Measurements from ENCODE around the gene IL34. TPM values are rescaled to one million over a fixed set of nuclear protein-coding genes. Genes with fewer than 3 reads are reported as not detected.
A peak's percentile ranks its signal among the peaks of the same experiment; 100 is the strongest.

IL34 gene
- total and polyA plus RNA-seq, 2 of the 8 experiments (the other 6 are each of a cell fraction or from before 2014, with no cell fraction given), result 4.6 to 5.6 TPM

DNA sequence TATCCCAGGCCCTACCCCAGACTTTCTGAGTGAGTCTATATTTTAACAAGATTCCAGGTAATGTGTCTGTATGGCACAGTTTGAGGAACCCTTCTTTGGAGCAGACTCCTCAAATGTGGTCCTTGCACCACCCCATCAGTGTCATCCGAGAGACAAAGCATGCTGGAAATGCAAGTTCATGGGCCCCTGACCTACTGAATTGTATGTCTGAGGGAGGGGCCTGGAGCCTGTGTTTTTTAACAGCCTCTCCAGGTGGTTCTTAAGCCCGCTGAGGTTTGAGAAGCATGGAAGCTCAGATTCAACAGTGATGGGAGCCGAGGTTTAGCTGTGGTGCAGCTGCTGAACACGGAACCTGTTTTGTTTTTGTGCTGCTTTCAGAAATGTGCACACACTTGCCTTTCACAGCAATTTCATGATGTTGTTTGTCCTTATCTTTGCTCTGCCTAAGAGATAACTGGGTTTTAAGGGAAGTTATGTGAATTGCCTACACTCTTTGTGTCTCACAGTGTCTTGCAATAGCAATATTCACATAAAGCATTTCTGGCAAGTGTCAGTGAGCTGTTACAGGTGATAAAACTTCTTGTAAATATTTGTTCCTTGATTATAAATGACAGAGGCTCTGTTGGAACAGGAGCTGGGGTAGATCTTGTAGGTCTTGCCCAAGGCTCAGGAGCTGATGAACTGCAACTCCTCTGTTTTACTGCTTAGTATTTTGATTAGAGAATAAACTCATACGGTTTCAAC is 32.0 kb upstream of the IL34 start:
- peaks cover 0 to 11% of the 10 kb centered on the region in 2 experiments; a peak in 2 of 4 replicates for H3K79me2 ChIP-seq (ENCODE audit: control insufficient read depth in 1 of 2, insufficient read depth in 2 of 2, low read length in 2 of 2)
- peaks cover 0 to 2% of the 10 kb centered on the region in 2 experiments for H4K20me1 ChIP-seq (replicated peaks in 1 of 2; ENCODE audit: control insufficient read depth in 1 of 2, insufficient read depth in 2 of 2, low read length in 2 of 2)
- H2BK12ac ChIP-seq (ENCODE audit: low read depth, low read length), result no peak overlapping the region
- 91% methylated on average over 5 of the region's 5 CpGs; no CpG with 5 or more reads in 1 of the 2 experiments for WGBS, 2 experiments (ENCODE audit: extremely low coverage in 1 of 2, insufficient coverage in 1 of 2, insufficient read length in 1 of 2, insufficient replicate concordance in 2 of 2, low coverage in 1 of 2, low lambda C conversion rate in 2 of 2, missing lambda C conversion rate in 1 of 2)
- no peak overlapping the region for H2BK120ac ChIP-seq (replicated peaks; ENCODE audit: low read depth, low read length)
- no peak overlapping the region for H2BK5ac ChIP-seq (ENCODE audit: low read depth, low read length)
- no peak overlapping the region for H2BK15ac ChIP-seq (ENCODE audit: low read length)
- no peak overlapping the region for H3K4me2 ChIP-seq (ENCODE audit: insufficient read depth in 1 of 2, low read depth in 2 of 2, low read length in 2 of 2)
- peaks cover 2 to 15% (median 8%) of the 10 kb centered on the region in 4 experiments; a peak in 6 of 8 replicates for H3K36me3 ChIP-seq (ENCODE audit: control insufficient read depth in 2 of 4, insufficient read depth in 4 of 4, low read length in 3 of 4)
- H2AK5ac ChIP-seq (ENCODE audit: low read depth, low read length), result no peak overlapping the region
- no peak overlapping the region for H3K14ac ChIP-seq (ENCODE audit: insufficient read length)
- CTCF ChIA-PET (ENCODE audit: partially characterized antibody), result interaction anchor here (1.5 to 2.5 kb wide), 4 partner anchors 25 to 156 kb away, joined by 4 to 14 read pairs (median 7); no protein-coding TSS in a partner anchor
- POLR2A ChIA-PET (ENCODE audit: partially characterized antibody), result interaction anchor here (0.5 to 8.7 kb wide), 23 partner anchors 9 to 221 kb away, joined by 3 to 75 read pairs (median 5); partner anchors contain the start of genes COG4, IL34 and SF3B3
- no peak overlapping the region for H3K23ac ChIP-seq (ENCODE audit: insufficient read length)
- H3K27ac ChIP-seq (ENCODE audit: low read depth, low read length), result no peak overlapping the region
- TF ChIP-seq POLR2A (IDR thresholded peaks at IDR 0.05; ENCODE audit: control extremely low read depth in 1 of 2, low read depth in 2 of 2, low read length in 2 of 2) (peak in 1 of 2 experiments; percentile 53; a peak in 1 of 3 replicates), RNF2 (IDR thresholded peaks at IDR 0.05; ENCODE audit: borderline replicate concordance, low read depth, low read length, missing control alignments, poor library complexity, severe bottlenecking) (no peak), POLR2AphosphoS5 (IDR thresholded peaks at IDR 0.05; ENCODE audit: low read depth, low read length) (peak; percentile 12; the same call in 1 of the 2 replicates)
- no peaks in the 10 kb centered on the region; a peak in 2 of 7 replicates for H3K4me1 ChIP-seq (replicated peaks in 1 of 4; ENCODE audit: control insufficient read depth in 3 of 4, insufficient read depth in 4 of 4, low read length in 3 of 4)
- no peak overlapping the region for H2BK20ac ChIP-seq (ENCODE audit: low read length)
- DNase-seq (ENCODE audit: low read depth in 1 of 2, low spot score in 2 of 2) (no peak), FAIRE-seq (no peak)
- H3K9ac ChIP-seq (replicated peaks in 1 of 4; ENCODE audit: extremely low read depth in 1 of 4, low read depth in 3 of 4, low read length in 3 of 4), result no peak overlapping the region
- H4K5ac ChIP-seq (ENCODE audit: insufficient read length, low read depth, low read length), result no peak overlapping the region
- H3K9me3 ChIP-seq (ENCODE audit: insufficient read depth in 2 of 2, low read depth in 1 of 2, low read length in 1 of 2), result no peaks in the 10 kb centered on the region
- H3K79me1 ChIP-seq (ENCODE audit: low read depth, low read length), result no peaks in the 10 kb centered on the region; the same call in 1 of the 2 replicates
- no peak overlapping the region for H3K4ac ChIP-seq (replicated peaks; ENCODE audit: insufficient read length, low read depth, low read length)
- H4K8ac ChIP-seq (ENCODE audit: extremely low read depth, insufficient read depth, low read length), result no peak overlapping the region
- no peak overlapping the region for H2AFZ ChIP-seq (ENCODE audit: low read length)
- H3K18ac ChIP-seq (ENCODE audit: extremely low read depth, low read length), result no peak overlapping the region
- H4K91ac ChIP-seq (replicated peaks; ENCODE audit: insufficient read length, low read length), result no peak overlapping the region
- H3K27me3 ChIP-seq (replicated peaks in 1 of 4; ENCODE audit: control insufficient read depth in 3 of 4, extremely low read depth in 1 of 4, insufficient read depth in 3 of 4, low read length in 3 of 4), result no peaks in the 10 kb centered on the region
- H3K56ac ChIP-seq (replicated peaks; ENCODE audit: insufficient read length, low read depth, low read length), result no peak overlapping the region
- H3K23me2 ChIP-seq (ENCODE audit: low read depth, low read length), result no peaks in the 10 kb centered on the region
- no peak overlapping the region for H3K4me3 ChIP-seq (ENCODE audit: extremely low read depth in 1 of 4, insufficient read depth in 2 of 4, low read depth in 3 of 4, low read length in 4 of 4)

Measured in H1 (cell line).